Neuronal stem cell (in vitro differentiated cells): ENCODE results near the gene GPR137B.

Source experiments
- DNase-seq: peaks from one replicate; pipeline ENCODE4 v3.0.0-alpha.2; 2013; ENCODE audit warnings: low spot score
- H2AFZ ChIP-seq: one replicate; pipeline ENCODE4 v1.6.1; 2013; ENCODE audit warnings: mild to moderate bottlenecking, low read length, inconsistent platforms
- H2AK5ac ChIP-seq: 2 replicates; pipeline ENCODE4 v1.6.1; 2013; ENCODE audit warnings: low read depth, mild to moderate bottlenecking, inconsistent platforms, low read length, moderate library complexity, mixed read lengths
- H2BK120ac ChIP-seq: 2 replicates; pipeline ENCODE4 v1.6.1; 2013; ENCODE audit warnings: low read depth, mild to moderate bottlenecking, inconsistent platforms, low read length, moderate library complexity, mixed read lengths
- H2BK12ac ChIP-seq: one replicate; pipeline ENCODE4 v1.6.1; 2013; ENCODE audit warnings: low read length, inconsistent platforms
- H2BK15ac ChIP-seq: 2 replicates; pipeline ENCODE4 v1.6.1; 2013; ENCODE audit warnings: mild to moderate bottlenecking, low read length, inconsistent platforms, mixed read lengths
- H2BK5ac ChIP-seq: one replicate; pipeline ENCODE4 v1.6.1; 2013; ENCODE audit warnings: inconsistent platforms, mild to moderate bottlenecking, low read length, moderate library complexity
- H3K14ac ChIP-seq: one replicate; pipeline ENCODE4 v1.6.1; 2013; ENCODE audit warnings: low read length, inconsistent platforms
- H3K18ac ChIP-seq: 2 replicates; pipeline ENCODE4 v1.6.1; 2013; ENCODE audit warnings: low read length, inconsistent platforms
- H3K23ac ChIP-seq: 2 replicates; pipeline ENCODE4 v1.6.1; 2013; ENCODE audit warnings: low read depth, mild to moderate bottlenecking, mixed read lengths, low read length, inconsistent platforms; ENCODE audit not compliant: poor library complexity
- H3K27ac ChIP-seq: replicated peaks from 3 replicates; pipeline ENCODE4 v1.5.1; 2013; ENCODE audit warnings: low read length, inconsistent platforms
- H3K27me3 ChIP-seq, 3 experiments: 2 replicates each; pipeline ENCODE4 v1.6.1; 2013; ENCODE audit warnings: low read length in 3 of 3, mild to moderate bottlenecking in 2 of 3, inconsistent platforms in 1 of 3, low read depth in 1 of 3, mixed read lengths in 1 of 3, moderate library complexity in 1 of 3; ENCODE audit not compliant: control insufficient read depth in 3 of 3, insufficient read depth in 3 of 3
- H3K36me3 ChIP-seq, 2 donors: replicated peaks in 1 of 2; 2 replicates each; pipeline ENCODE4 v1.6.1; 2013; ENCODE audit warnings: low read length in 2 of 2; ENCODE audit not compliant: control insufficient read depth in 2 of 2, insufficient read depth in 2 of 2
- H3K4ac ChIP-seq: 2 replicates; pipeline ENCODE4 v1.6.1; 2013; ENCODE audit warnings: inconsistent platforms, mild to moderate bottlenecking, low read length, moderate library complexity
- H3K4me1 ChIP-seq, 2 donors: 1 replicate in 1 of 2; 2 replicates in 1 of 2; pipeline ENCODE4 v1.6.1; 2013; ENCODE audit warnings: low read length in 2 of 2, low read depth in 1 of 2; ENCODE audit not compliant: control insufficient read depth in 2 of 2, insufficient read depth in 1 of 2
- H3K4me2 ChIP-seq: one replicate; pipeline ENCODE4 v1.6.1; 2013; ENCODE audit warnings: mild to moderate bottlenecking, low read length, inconsistent platforms; ENCODE audit not compliant: insufficient read depth, poor library complexity, severe bottlenecking
- H3K4me3 ChIP-seq, 2 donors: 2 replicates each; pipeline ENCODE4 v1.5.1; 2013; ENCODE audit warnings: low read length in 2 of 2, mild to moderate bottlenecking in 2 of 2, inconsistent platforms in 1 of 2, moderate library complexity in 1 of 2
- H3K79me1 ChIP-seq: one replicate; pipeline ENCODE4 v1.6.1; 2013; ENCODE audit warnings: low read depth, mild to moderate bottlenecking, inconsistent platforms, low read length, moderate library complexity
- H3K9ac ChIP-seq: one replicate; pipeline ENCODE4 v1.6.1; 2013; ENCODE audit warnings: mild to moderate bottlenecking, low read depth, low read length, inconsistent platforms; ENCODE audit not compliant: poor library complexity
- H3K9me3 ChIP-seq, 2 donors: replicated peaks in 1 of 2; 2 replicates each; pipeline versions ENCODE3 to v1.6.1; 2013; ENCODE audit warnings: low read length in 2 of 2, mild to moderate bottlenecking in 2 of 2, inconsistent platforms in 1 of 2, low read depth in 1 of 2, mixed read lengths in 1 of 2, moderate library complexity in 1 of 2; ENCODE audit not compliant: control insufficient read depth in 2 of 2, insufficient read depth in 1 of 2
- H4K8ac ChIP-seq: one replicate; pipeline ENCODE4 v1.6.1; 2013; ENCODE audit warnings: low read depth, mild to moderate bottlenecking, inconsistent platforms, low read length, moderate library complexity
- H4K91ac ChIP-seq: one replicate; pipeline ENCODE4 v1.6.1; 2013; ENCODE audit warnings: low read length, low read depth, mild to moderate bottlenecking, inconsistent platforms; ENCODE audit not compliant: poor library complexity
- WGBS, 2 donors: extraction: QIAGEN DNeasy Blood & Tissue Kit; methylation state at CpG; one replicate each; pipeline ENCODE4 v1.1.7; 2013; ENCODE audit warnings: missing lambda C conversion rate in 2 of 2, mixed read lengths in 1 of 2; ENCODE audit not compliant: insufficient read length in 2 of 2, insufficient replicate concordance in 1 of 2; ENCODE audit errors: extremely low coverage in 2 of 2; 5-methylcytosine and 5-hydroxymethylcytosine counted together

The GPR137B gene

GRCh38 chr1:236151739-236152424, 9.5 kb downstream of the GPR137B start:
- Histone ChIP-seq H2BK120ac (no peak overlapping the region), H3K27ac (no peak overlapping the region), H3K4me2 (no peak overlapping the region), H3K79me1 (peaks cover 4% of the 10 kb centered on the region), H3K4me1 (peaks cover 3 to 4% of the 10 kb centered on the region in 2 donors), H2BK15ac (no peak overlapping the region), H3K4ac (no peak overlapping the region), H3K23ac (no peak overlapping the region), H2AK5ac (no peak overlapping the region), H4K91ac (no peak overlapping the region), H3K4me3 (peak overlapping the region in 1 of 2 donors; percentile 32), H3K18ac (no peak overlapping the region), H3K36me3 (no peaks in the 10 kb centered on the region), H3K14ac (no peak overlapping the region), H2BK12ac (no peak overlapping the region), H2BK5ac (no peak overlapping the region), H3K9ac (no peak overlapping the region), H3K27me3 (no peaks in the 10 kb centered on the region), H2AFZ (no peak overlapping the region), H4K8ac (no peak overlapping the region), H3K9me3 (no peaks in the 10 kb centered on the region)
- DNase-seq = no peak
- whole genome bisulfite sequencing, 2 donors = no CpG with 5 or more reads among the region's 12 CpGs

- no peak overlapping the region for H2BK12ac ChIP-seq
- no peak overlapping the region for H4K8ac ChIP-seq
- no peak overlapping the region for H3K9ac ChIP-seq
- WGBS, 2 donors = no CpG with 5 or more reads among the region's 13 CpGs
- no peak overlapping the region for H3K4me3 ChIP-seq
- H3K4ac ChIP-seq = no peak overlapping the region
- no peaks in the 10 kb centered on the region for H3K27me3 ChIP-seq
- no peak overlapping the region for H2BK120ac ChIP-seq
- H3K9me3 ChIP-seq = peaks cover 0 to 3% of the 10 kb centered on the region in 2 donors
- H3K27ac ChIP-seq = no peak overlapping the region
- H3K4me2 ChIP-seq = no peak overlapping the region
- peaks cover 4% of the 10 kb centered on the region for H3K79me1 ChIP-seq
- H2BK15ac ChIP-seq = no peak overlapping the region
- H2AFZ ChIP-seq = no peak overlapping the region
- H3K23ac ChIP-seq = no peak overlapping the region
- no peak overlapping the region for H3K14ac ChIP-seq
- H2AK5ac ChIP-seq = no peak overlapping the region
- no peak overlapping the region for H4K91ac ChIP-seq
- DNase-seq = no peak
- H2BK5ac ChIP-seq = no peak overlapping the region
- H3K36me3 ChIP-seq = no peaks in the 10 kb centered on the region
- peaks cover 3 to 4% of the 10 kb centered on the region in 2 donors for H3K4me1 ChIP-seq
- no peak overlapping the region for H3K18ac ChIP-seq
Observed at GRCh38 chr1:236154126-236154525, 11.8 kb downstream of the GPR137B start.

GRCh38 chr1:236154671-236155398, 12.5 kb downstream of the GPR137B start:
- Histone ChIP-seq H3K4me3 (no peak overlapping the region), H3K4ac (no peak overlapping the region), H2BK15ac (no peak overlapping the region), H4K8ac (no peak overlapping the region), H2AFZ (no peak overlapping the region), H3K27me3 (no peaks in the 10 kb centered on the region), H3K18ac (no peak overlapping the region), H2BK120ac (no peak overlapping the region), H3K4me2 (no peak overlapping the region), H3K9ac (no peak overlapping the region), H3K27ac (no peak overlapping the region), H2BK12ac (no peak overlapping the region), H3K14ac (no peak overlapping the region), H2BK5ac (no peak overlapping the region), H3K9me3 (peaks cover 0 to 3% of the 10 kb centered on the region in 2 donors), H3K4me1 (peaks cover 3 to 6% of the 10 kb centered on the region in 2 donors), H2AK5ac (no peak overlapping the region), H3K79me1 (peaks cover under 1% of the 10 kb centered on the region), H3K23ac (no peak overlapping the region), H4K91ac (no peak overlapping the region), H3K36me3 (no peaks in the 10 kb centered on the region)
- DNase-seq = no peak
- no CpG with 5 or more reads among the region's 24 CpGs for WGBS, 2 donors

- Histone ChIP-seq H3K4ac (no peak overlapping the region), H3K4me1 (peaks cover 3 to 6% of the 10 kb centered on the region in 2 donors), H2BK5ac (no peak overlapping the region), H3K9me3 (peaks cover 0 to 3% of the 10 kb centered on the region in 2 donors), H3K18ac (no peak overlapping the region), H2AK5ac (no peak overlapping the region), H2BK12ac (peak overlapping the region; percentile 11), H3K4me2 (no peak overlapping the region), H3K36me3 (no peaks in the 10 kb centered on the region), H4K8ac (no peak overlapping the region), H4K91ac (no peak overlapping the region), H2BK120ac (no peak overlapping the region), H3K9ac (no peak overlapping the region), H3K23ac (no peak overlapping the region), H2BK15ac (no peak overlapping the region), H3K27ac (no peak overlapping the region), H3K27me3 (no peaks in the 10 kb centered on the region), H3K14ac (no peak overlapping the region), H3K4me3 (no peak overlapping the region), H3K79me1 (no peaks in the 10 kb centered on the region), H2AFZ (no peak overlapping the region)
- no peak for DNase-seq
- WGBS, 2 donors = no CpG with 5 or more reads among the region's 11 CpGs
Observed at GRCh38 chr1:236155399-236155767, 13.0 kb downstream of the GPR137B start.
